ENCODE measurements around the gene TICAM1.

- TF ChIP-seq SUZ12 (IDR thresholded peaks at IDR 0.05; ENCODE audit: extremely low read depth, insufficient read depth, insufficient read length) (no peak), ZNF274 (IDR thresholded peaks at IDR 0.05; ENCODE audit: low read depth, low read length) (no peak)
These were observed 1.3 kb upstream of the TICAM1 start for GRCh38 chr19:4832776-4833175.

Data from NT2/D1 (cell line).